Upper lobe of left lung (tissue), 6 donors: ENCODE data around the gene RASSF1. TPM values are rescaled to one million over a fixed set of nuclear protein-coding genes. Genes with fewer than 3 reads are reported as not detected.

Source experiments
- ATAC-seq, 2 donors: fragments of 200-7000 bp; cut with Tn5 transposase; one replicate each; pipeline ENCODE4 v1.9.1; 2022; ENCODE audit warnings: mild to moderate bottlenecking in 2 of 2, moderate library complexity in 2 of 2; ENCODE audit not compliant: low FRiP score in 2 of 2
- DNase-seq, 2 donors: peaks; one replicate each; pipeline ENCODE4 v3.0.0-alpha.2; 2019 to 2020
- H3K27ac ChIP-seq, 4 donors: fragments of 200-600 bp; sonication (generic); one replicate each; pipeline ENCODE4 v1.5.1; 2016 to 2019
- H3K27me3 ChIP-seq, 4 donors: fragments of 200-600 bp; sonication (generic); one replicate each; pipeline ENCODE4 v1.5.1; 2017 to 2019
- H3K36me3 ChIP-seq, 4 donors: fragments of 200-600 bp; sonication (generic); one replicate each; pipeline ENCODE4 v1.5.1; 2016 to 2019
- H3K4me1 ChIP-seq, 4 donors: fragments of 200-600 bp; sonication (generic); one replicate each; pipeline ENCODE4 v1.5.1; 2018 to 2019
- H3K4me3 ChIP-seq, 4 donors: fragments of 200-600 bp; sonication (generic); one replicate each; pipeline ENCODE4 v1.5.1; 2017 to 2019; ENCODE audit warnings: mild to moderate bottlenecking in 2 of 4, moderate library complexity in 1 of 4
- H3K9me3 ChIP-seq, 4 donors: fragments of 200-600 bp; sonication (generic); one replicate each; pipeline ENCODE4 v1.5.1; 2018 to 2019
- CTCF ChIP-seq, 6 experiments: fragments of 450-650 bp in 4 of 6; fragments of 200-600 bp in 2 of 6; sonication (generic) in 2 of 6; IDR thresholded peaks; one replicate each; pipeline ENCODE4 v1.5.1; 2016 to 2019; ENCODE audit warnings: antibody characterized with exemption in 6 of 6
- EP300 ChIP-seq, 4 donors: sonication (generic); formaldehyde crosslinking; IDR thresholded peaks; one replicate each; pipeline ENCODE4 v1.5.1; 2017; ENCODE audit warnings: antibody characterized with exemption in 4 of 4, control low read depth in 2 of 4
- POLR2A ChIP-seq, 4 donors: fragments of 450-650 bp; IDR thresholded peaks; one replicate each; pipeline ENCODE4 v1.5.1; 2016 to 2017; ENCODE audit warnings: antibody characterized with exemption in 4 of 4, mild to moderate bottlenecking in 2 of 4
- POLR2AphosphoS5 ChIP-seq, 2 donors: sonication (generic); formaldehyde crosslinking; IDR thresholded peaks; one replicate each; pipeline ENCODE4 v1.5.1; 2017; ENCODE audit warnings: antibody characterized with exemption in 2 of 2
- WGBS, 2 donors: methylation state at CpG; one replicate each; pipeline ENCODE4 v1.1.5; 2017 to 2018; 5-methylcytosine and 5-hydroxymethylcytosine counted together
- total RNA-seq, 6 donors: library from RNA; depleted of rRNA in 4 of 6; stranded (reverse); fragments of >200 nt in 4 of 6; gene quantifications; one replicate each; pipeline versions ENCODE4 v1.1.0 to v1.2.1, GENCODE V29; 2016 to 2021
- donor health status: DM: no; HTN: no; CAD: no; lungs with moderate emphysema.
- donor health status: DM: no; HTN: yes; CAD: no; lungs with severe emphysema.

RASSF1 gene
- total RNA-seq: 10 to 100 TPM; 42.7 to 78.9 (median 47.7) TPM

GRCh38 chr3:50340448-50341329, at the start of gene RASSF1:
RASSF1 (minus strand) TSS chr3:50340836; CDS start chr3:50340805, 31 bp downstream.
- peak; percentile 70 to 74 for ATAC-seq
- Histone ChIP-seq H3K27ac (peak within 1 kb of the TSS; percentile 92 to 99 (median 96)), H3K4me1 (peaks cover 39 to 63% (median 59%) of the 10 kb centered on the region in 4 donors), H3K9me3 (no peaks in the 10 kb centered on the region), H3K4me3 (peak within 1 kb of the TSS; percentile 36 to 75 (median 64)), H3K36me3 (no peaks in the 10 kb centered on the region), H3K27me3 (no peaks in the 10 kb centered on the region)
- DNase-seq: peak; percentile 80 to 95
- TF ChIP-seq POLR2A (IDR thresholded peaks at IDR 0.05) (peak in 2 of 4 donors; percentile 39 to 90), EP300 (IDR thresholded peaks at IDR 0.05) (no peak), POLR2AphosphoS5 (IDR thresholded peaks at IDR 0.05) (peak; percentile 49 to 52), CTCF (IDR thresholded peaks at IDR 0.05) (peak in 2 of 6 experiments; percentile 8 to 19)
- WGBS, 2 donors: 4% methylated on average over 27 to 73 of the region's 85 CpGs

GRCh38 chr3:50389414-50389767, 48.8 kb upstream of the RASSF1 start:
- Histone ChIP-seq H3K27ac (no peak overlapping the region), H3K4me3 (no peak overlapping the region), H3K4me1 (peaks cover 9 to 10% (median 9%) of the 10 kb centered on the region in 4 donors), H3K27me3 (no peaks in the 10 kb centered on the region), H3K36me3 (peaks cover 0 to 3% (median 0%) of the 10 kb centered on the region in 4 donors), H3K9me3 (no peaks in the 10 kb centered on the region)
- ATAC-seq (no peak), DNase-seq (no peak)
- 90 to 98% methylated on average over 4 to 6 of the region's 6 CpGs for WGBS, 2 donors
- TF ChIP-seq EP300 (IDR thresholded peaks at IDR 0.05): no peak
- no peak for TF ChIP-seq POLR2A (IDR thresholded peaks at IDR 0.05)
- TF ChIP-seq CTCF (IDR thresholded peaks at IDR 0.05): no peak
- TF ChIP-seq POLR2AphosphoS5 (IDR thresholded peaks at IDR 0.05): no peak

- peaks cover 9 to 10% (median 9%) of the 10 kb centered on the region in 4 donors for H3K4me1 ChIP-seq
- no peak for TF ChIP-seq CTCF (IDR thresholded peaks at IDR 0.05)
- H3K4me3 ChIP-seq: no peak overlapping the region
- 85 to 95% methylated on average over 13 to 22 of the region's 22 CpGs for WGBS, 2 donors
- H3K27ac ChIP-seq: no peak overlapping the region
- no peak for ATAC-seq
- DNase-seq: no peak
- H3K27me3 ChIP-seq: no peaks in the 10 kb centered on the region
- H3K36me3 ChIP-seq: peaks cover 0 to 3% (median under 1%) of the 10 kb centered on the region in 4 donors
- no peaks in the 10 kb centered on the region for H3K9me3 ChIP-seq
These were observed 48.2 kb upstream of the RASSF1 start for GRCh38 chr3:50388720-50389413.

- no peak for DNase-seq
- no peaks in the 10 kb centered on the region for H3K27me3 ChIP-seq
- H3K9me3 ChIP-seq: no peaks in the 10 kb centered on the region
- TF ChIP-seq CTCF (IDR thresholded peaks at IDR 0.05) (no peak), POLR2A (IDR thresholded peaks at IDR 0.05) (no peak), EP300 (IDR thresholded peaks at IDR 0.05) (no peak), POLR2AphosphoS5 (IDR thresholded peaks at IDR 0.05) (no peak)
- peaks cover 0 to 5% (median 2%) of the 10 kb centered on the region in 4 donors for H3K36me3 ChIP-seq
- H3K4me3 ChIP-seq: no peak overlapping the region
- H3K4me1 ChIP-seq: peaks cover 9 to 10% (median 9%) of the 10 kb centered on the region in 4 donors
- no peak for ATAC-seq
- 86 to 90% methylated on average over 17 to 25 of the region's 25 CpGs for WGBS, 2 donors
- H3K27ac ChIP-seq: no peak overlapping the region
These were observed 47.5 kb upstream of the RASSF1 start for GRCh38 chr3:50388016-50388719.
